GM12878 (cell line): ENCODE data around the gene INHA. TPM values are rescaled to one million over a fixed set of nuclear protein-coding genes. Genes with fewer than 3 reads are reported as not detected.

Experiments
- ATAC-seq: fragments of 200-7000 bp; cut with Tn5 transposase; 3 replicates; pipeline ENCODE4 v1.9.1; 2020; ENCODE audit warnings: mild to moderate bottlenecking, moderate library complexity
- BruUV-seq: library from RNA; stranded (reverse); fragments of 400-500 nt; replicated peaks from 2 replicates; lab custom pipeline; 2021; lab: Mats Ljungman, UMichigan
- CTCF ChIA-PET: fragments of 300-600 bp; sonication (Branson Sonifier 250); formaldehyde crosslinking; extraction: SDS; loops from one replicate; lab custom pipeline; 2021; ENCODE audit warnings: inconsistent platforms; lab: Yijun Ruan, JAX
- POLR2A ChIA-PET: fragments of 350-600 bp; formaldehyde crosslinking; extraction: SDS; loops from one replicate; lab custom pipeline; 2021; ENCODE audit warnings: inconsistent platforms; lab: Charles Lee
- RAD21 ChIA-PET: fragments of 300-600 bp; sonication (Branson Sonifier 250); formaldehyde crosslinking; loops from one replicate; lab custom pipeline; 2023; ENCODE audit warnings: antibody characterized with exemption; ENCODE audit not compliant: unreplicated experiment; lab: Charles Lee
- SMC1A ChIA-PET: fragments of 300-600 bp; sonication (Branson Sonifier 250); formaldehyde crosslinking; loops from one replicate; lab custom pipeline; 2023; ENCODE audit not compliant: unreplicated experiment, uncharacterized antibody; lab: Charles Lee
- DNase-seq: peaks from one replicate; pipeline ENCODE4 v3.0.0-alpha.2; 2011; ENCODE audit warnings: low read depth, low spot score
- FAIRE-seq: peaks from 3 replicates; lab custom pipeline; 2011; peaks lifted over from hg19 to GRCh38; lab: Jason Lieb, UNC
- H2AFZ ChIP-seq: 2 replicates; pipeline ENCODE4 v1.6.0; 2011; ENCODE audit warnings: low read depth, low read length, control low read depth; ENCODE audit not compliant: control insufficient read depth
- H3K27ac ChIP-seq: 2 replicates; pipeline ENCODE4 v1.5.1; 2011; ENCODE audit warnings: control low read depth; ENCODE audit not compliant: control insufficient read depth, insufficient read depth
- H3K27me3 ChIP-seq, 2 experiments: replicated peaks in 1 of 2; 2 replicates each; pipeline versions ENCODE4 v1.6.0 to v1.6.1; 2011; ENCODE audit warnings: low read length in 1 of 2; ENCODE audit not compliant: control insufficient read depth in 2 of 2, insufficient read depth in 2 of 2
- H3K36me3 ChIP-seq, 2 experiments: 2 replicates each; pipeline ENCODE4 v1.5.1; 2011; ENCODE audit warnings: low read length in 1 of 2; ENCODE audit not compliant: control insufficient read depth in 2 of 2, insufficient read depth in 2 of 2
- H3K4me1 ChIP-seq: 2 replicates; pipeline ENCODE4 v1.6.1; 2011; ENCODE audit warnings: mild to moderate bottlenecking, low read length, moderate library complexity, mixed read lengths; ENCODE audit not compliant: control insufficient read depth, insufficient read depth
- H3K4me2 ChIP-seq: 2 replicates; pipeline ENCODE4 v1.6.0; 2011; ENCODE audit warnings: control low read depth; ENCODE audit not compliant: control insufficient read depth, insufficient read depth
- H3K4me3 ChIP-seq: fragments of 200-600 bp; sonication (generic); 2 replicates; pipeline ENCODE4 v1.5.1; 2016
- H3K79me2 ChIP-seq: 2 replicates; pipeline ENCODE4 v1.6.0; 2011; ENCODE audit warnings: low read length; ENCODE audit not compliant: control insufficient read depth, insufficient read depth
- H3K9ac ChIP-seq: 2 replicates; pipeline ENCODE4 v1.8.0; 2011; ENCODE audit warnings: low read length, control low read depth, mixed read lengths; ENCODE audit not compliant: control insufficient read depth, insufficient read depth
- H3K9me3 ChIP-seq: replicated peaks from 3 replicates; pipeline ENCODE4 v1.5.1; 2011; ENCODE audit warnings: mild to moderate bottlenecking, low read length; ENCODE audit not compliant: control insufficient read depth, insufficient read depth
- H4K20me1 ChIP-seq: 2 replicates; pipeline ENCODE4 v1.6.0; 2011; ENCODE audit not compliant: control insufficient read depth, insufficient read depth
- CREM ChIP-seq: IDR thresholded peaks from 2 replicates; pipeline ENCODE4 v1.6.1; 2014; ENCODE audit warnings: antibody characterized with exemption, low read depth
- ESRRA ChIP-seq: IDR thresholded peaks from 2 replicates; pipeline ENCODE4 v1.6.1; 2012; ENCODE audit warnings: mild to moderate bottlenecking, low read length, improper control_type of control experiment
- FOXM1 ChIP-seq: IDR thresholded peaks from 2 replicates; pipeline ENCODE4 v1.6.1; 2012; ENCODE audit warnings: low read depth, mild to moderate bottlenecking, inconsistent platforms, low read length, moderate library complexity
- HDAC6 ChIP-seq: fragments of 200-600 bp; sonication (generic); IDR thresholded peaks from one replicate; pipeline ENCODE4 v1.8.0; 2017; ENCODE audit warnings: antibody characterized with exemption; ENCODE audit not compliant: unreplicated experiment
- RB1 ChIP-seq: fragments of 450-650 bp; formaldehyde crosslinking; IDR thresholded peaks from 2 replicates; pipeline ENCODE4 v1.6.1; 2017; ENCODE audit warnings: mild to moderate bottlenecking, borderline replicate concordance
- RBBP5 ChIP-seq: fragments of 200-600 bp; sonication (generic); conservative IDR thresholded peaks from 2 replicates; pipeline ENCODE4 v1.6.1; 2016
- SIN3A ChIP-seq: IDR thresholded peaks from 2 replicates; pipeline ENCODE4 v1.6.1; 2012; ENCODE audit warnings: low read depth, low read length, improper control_type of control experiment
- TAF1 ChIP-seq: IDR thresholded peaks from 2 replicates; pipeline ENCODE4 v1.6.1; 2011; ENCODE audit warnings: mild to moderate bottlenecking, low read depth, low read length, borderline replicate concordance
- USF2 ChIP-seq: IDR thresholded peaks from 2 replicates; pipeline ENCODE4 v1.6.1; 2011; ENCODE audit warnings: low read depth, low read length, improper control_type of control experiment, borderline replicate concordance
- ZBED1 ChIP-seq: IDR thresholded peaks from 2 replicates; pipeline ENCODE4 v1.6.1; 2016; ENCODE audit warnings: borderline replicate concordance
- ZZZ3 ChIP-seq: IDR thresholded peaks from 2 replicates; pipeline ENCODE4 v1.6.1; 2011; ENCODE audit warnings: low read depth; ENCODE audit not compliant: control insufficient read depth, insufficient read length
- WGBS: methylation state at CpG from one replicate; pipeline ENCODE4 v1.1.6; 2016; ENCODE audit warnings: low lambda C conversion rate; ENCODE audit not compliant: insufficient replicate concordance, insufficient coverage; ENCODE audit errors: missing lambda C conversion rate; 5-methylcytosine and 5-hydroxymethylcytosine counted together
- in situ Hi-C: fragments of 300-500 bp; cut with MboI; formaldehyde crosslinking; loops from 9 replicates; pipeline ENCODE4 v1.14.3; 2018; ENCODE audit warnings: mixed read lengths
- intact Hi-C: fragments of 100-400 bp; cut with micrococcal nuclease; formaldehyde crosslinking; loops from one replicate; pipeline ENCODE4 v1.14.2; 2022; ENCODE audit not compliant: unreplicated experiment
- polyA plus RNA-seq, 11 experiments: library from polyadenylated mRNA; depleted of rRNA in 4 of 11; unstranded in 6 of 11; stranded (reverse) in 5 of 11; fragments of >200 nt; fragmentation: Nextera tagmentation in 4 of 11; fragmentation: Illumina TruSeq in 1 of 11; extraction: Ambion mirVana in 4 of 11; extraction: Trizol in 1 of 11; gene quantifications; 1 replicate in 1 of 11; 2 replicates in 10 of 11; pipeline versions ENCODE4 v1.2.1 to v1.2.3, GENCODE V29; 2011 to 2016; ENCODE audit warnings: inconsistent platforms in 2 of 11, missing spikeins in 2 of 11, low read depth in 1 of 11
- total RNA-seq, 4 experiments: library from RNA; depleted of rRNA in 3 of 4; stranded (reverse); fragments of >200 nt in 3 of 4; fragmentation: Illumina TruSeq in 1 of 4; extraction: Trizol in 1 of 4; gene quantifications; 2 replicates each; pipeline versions ENCODE4 v1.2.1 to v1.2.3, GENCODE V29; 2013 to 2021
- TF ChIP-seq, protein P1 (sequence below): fragments of 450-650 bp; formaldehyde crosslinking; IDR thresholded peaks from 2 replicates; pipeline ENCODE4 v1.4.0; 2020; ENCODE audit warnings: mild to moderate bottlenecking, moderate library complexity

Gene INHA
- total and polyA plus RNA-seq, 10 of the 15 experiments (the other 5 are each of a cell fraction or from before 2014, with no cell fraction given) = not detected

DNA sequence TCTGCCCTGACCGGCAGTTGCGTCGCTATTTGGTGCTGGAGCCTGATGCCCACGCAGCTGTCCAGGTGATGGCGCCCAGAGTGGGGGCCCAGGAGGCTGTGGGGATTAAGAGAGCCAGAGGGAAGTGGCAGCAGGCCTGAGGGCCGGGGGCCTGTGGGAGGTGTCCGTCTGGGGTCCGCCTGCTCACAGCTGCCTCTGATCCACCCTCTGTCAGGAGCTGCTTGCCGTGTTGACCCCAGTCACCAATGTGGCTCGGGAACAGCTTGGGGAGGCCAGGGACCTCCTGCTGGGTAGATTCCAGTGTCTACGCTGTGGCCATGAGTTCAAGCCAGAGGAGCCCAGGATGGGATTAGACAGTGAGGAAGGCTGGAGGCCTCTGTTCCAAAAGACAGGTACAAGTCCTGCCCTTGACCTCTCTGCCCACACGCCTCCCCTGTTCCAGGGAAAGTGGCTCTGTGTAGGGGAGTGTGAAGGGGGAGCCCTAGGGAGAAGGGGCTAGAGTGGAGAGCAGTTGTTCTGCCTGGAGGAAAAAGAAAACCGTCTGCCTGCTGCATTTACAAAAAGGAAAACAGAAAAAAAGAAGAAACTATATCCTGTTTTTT is 37.1 kb downstream of the INHA start:
- Histone ChIP-seq H3K9ac (no peak overlapping the region), H3K9me3 (no peaks in the 10 kb centered on the region), H3K36me3 (peaks cover 6 to 12% of the 10 kb centered on the region in 2 experiments; a peak in 3 of 4 replicates), H3K4me2 (no peak overlapping the region), H3K4me1 (0 out of 2 replicates have a peak, but pooled peaks cover 4% of the 10 kb centered on the region), H2AFZ (no peak overlapping the region), H4K20me1 (no peaks in the 10 kb centered on the region), H3K79me2 (no peaks in the 10 kb centered on the region), H3K27me3 (no peaks in the 10 kb centered on the region), H3K27ac (no peak overlapping the region), H3K4me3 (no peak overlapping the region)
- ChIA-PET RAD21 (no interaction called here), CTCF (no interaction called here), SMC1A (no interaction called here), POLR2A (no interaction called here)
- DNase-seq (no peak), FAIRE-seq (no peak), ATAC-seq (no peak)
- in situ Hi-C loops = no loop called here
- intact Hi-C loops = no loop called here
- 90% methylated on average over 13 of the region's 13 CpGs for WGBS
- BruUV-seq = no TSS peak
- no peak for TF ChIP-seq SIN3A
- TF ChIP-seq RBBP5 = no peak
- TF ChIP-seq, protein P1, sequence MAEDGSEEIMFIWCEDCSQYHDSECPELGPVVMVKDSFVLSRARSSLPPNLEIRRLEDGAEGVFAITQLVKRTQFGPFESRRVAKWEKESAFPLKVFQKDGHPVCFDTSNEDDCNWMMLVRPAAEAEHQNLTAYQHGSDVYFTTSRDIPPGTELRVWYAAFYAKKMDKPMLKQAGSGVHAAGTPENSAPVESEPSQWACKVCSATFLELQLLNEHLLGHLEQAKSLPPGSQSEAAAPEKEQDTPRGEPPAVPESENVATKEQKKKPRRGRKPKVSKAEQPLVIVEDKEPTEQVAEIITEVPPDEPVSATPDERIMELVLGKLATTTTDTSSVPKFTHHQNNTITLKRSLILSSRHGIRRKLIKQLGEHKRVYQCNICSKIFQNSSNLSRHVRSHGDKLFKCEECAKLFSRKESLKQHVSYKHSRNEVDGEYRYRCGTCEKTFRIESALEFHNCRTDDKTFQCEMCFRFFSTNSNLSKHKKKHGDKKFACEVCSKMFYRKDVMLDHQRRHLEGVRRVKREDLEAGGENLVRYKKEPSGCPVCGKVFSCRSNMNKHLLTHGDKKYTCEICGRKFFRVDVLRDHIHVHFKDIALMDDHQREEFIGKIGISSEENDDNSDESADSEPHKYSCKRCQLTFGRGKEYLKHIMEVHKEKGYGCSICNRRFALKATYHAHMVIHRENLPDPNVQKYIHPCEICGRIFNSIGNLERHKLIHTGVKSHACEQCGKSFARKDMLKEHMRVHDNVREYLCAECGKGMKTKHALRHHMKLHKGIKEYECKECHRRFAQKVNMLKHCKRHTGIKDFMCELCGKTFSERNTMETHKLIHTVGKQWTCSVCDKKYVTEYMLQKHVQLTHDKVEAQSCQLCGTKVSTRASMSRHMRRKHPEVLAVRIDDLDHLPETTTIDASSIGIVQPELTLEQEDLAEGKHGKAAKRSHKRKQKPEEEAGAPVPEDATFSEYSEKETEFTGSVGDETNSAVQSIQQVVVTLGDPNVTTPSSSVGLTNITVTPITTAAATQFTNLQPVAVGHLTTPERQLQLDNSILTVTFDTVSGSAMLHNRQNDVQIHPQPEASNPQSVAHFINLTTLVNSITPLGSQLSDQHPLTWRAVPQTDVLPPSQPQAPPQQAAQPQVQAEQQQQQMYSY = no peak
- no peak for TF ChIP-seq USF2
- TF ChIP-seq RB1 = no peak
- TF ChIP-seq HDAC6 = no peak
- no peak for TF ChIP-seq FOXM1
- no peak for TF ChIP-seq ESRRA
- no peak for TF ChIP-seq TAF1
- TF ChIP-seq ZZZ3 = no peak
- no peak for TF ChIP-seq CREM
- no peak for TF ChIP-seq ZBED1
- TF ChIP-seq, all 136 proteins: peak for 0
